Lower leg skin (tissue), 4 donors: ENCODE data around the gene CYTH3. TPM values are rescaled to one million over a fixed set of nuclear protein-coding genes. Genes with fewer than 3 reads are reported as not detected.

ENCODE experiments used
- DNase-seq, 2 donors: peaks; one replicate each; pipeline ENCODE4 v3.0.0-alpha.2; 2019; ENCODE audit warnings: low spot score in 2 of 2
- H3K4me3 ChIP-seq: fragments of 200-600 bp; sonication (generic); 2 replicates; pipeline ENCODE4 v1.5.1; 2017; ENCODE audit warnings: mild to moderate bottlenecking, low read depth; ENCODE audit not compliant: poor library complexity, severe bottlenecking
- POLR2A ChIP-seq, 2 donors: fragments of 450-650 bp; IDR thresholded peaks; one replicate each; pipeline ENCODE4 v1.6.1; 2016 to 2017; ENCODE audit warnings: antibody characterized with exemption in 2 of 2, mild to moderate bottlenecking in 1 of 2, moderate library complexity in 1 of 2
- WGBS, 2 donors: methylation state at CpG; one replicate each; pipeline ENCODE4 v1.1.5; 2018; 5-methylcytosine and 5-hydroxymethylcytosine counted together
- intact Hi-C: fragments of 100-400 bp; cut with DNase I; formaldehyde crosslinking; loops from one replicate; pipeline ENCODE4 v1.15.0; 2023; ENCODE audit warnings: low total_unique reads
- total RNA-seq, 4 donors: library from RNA; depleted of rRNA; stranded (reverse); fragments of >200 nt; gene quantifications; one replicate each; pipeline ENCODE4 v1.1.0, GENCODE V29; 2016
- TF ChIP-seq, protein P1 (sequence below), 3 donors: fragments of 450-650 bp; IDR thresholded peaks; one replicate each; pipeline ENCODE4 v1.5.1; 2016; ENCODE audit warnings: antibody characterized with exemption in 3 of 3, mild to moderate bottlenecking in 3 of 3, moderate library complexity in 2 of 3

Gene CYTH3
- total RNA-seq, 4 donors from 2014 or later, result 40.3 to 108 (median 44.7) TPM

DNA sequence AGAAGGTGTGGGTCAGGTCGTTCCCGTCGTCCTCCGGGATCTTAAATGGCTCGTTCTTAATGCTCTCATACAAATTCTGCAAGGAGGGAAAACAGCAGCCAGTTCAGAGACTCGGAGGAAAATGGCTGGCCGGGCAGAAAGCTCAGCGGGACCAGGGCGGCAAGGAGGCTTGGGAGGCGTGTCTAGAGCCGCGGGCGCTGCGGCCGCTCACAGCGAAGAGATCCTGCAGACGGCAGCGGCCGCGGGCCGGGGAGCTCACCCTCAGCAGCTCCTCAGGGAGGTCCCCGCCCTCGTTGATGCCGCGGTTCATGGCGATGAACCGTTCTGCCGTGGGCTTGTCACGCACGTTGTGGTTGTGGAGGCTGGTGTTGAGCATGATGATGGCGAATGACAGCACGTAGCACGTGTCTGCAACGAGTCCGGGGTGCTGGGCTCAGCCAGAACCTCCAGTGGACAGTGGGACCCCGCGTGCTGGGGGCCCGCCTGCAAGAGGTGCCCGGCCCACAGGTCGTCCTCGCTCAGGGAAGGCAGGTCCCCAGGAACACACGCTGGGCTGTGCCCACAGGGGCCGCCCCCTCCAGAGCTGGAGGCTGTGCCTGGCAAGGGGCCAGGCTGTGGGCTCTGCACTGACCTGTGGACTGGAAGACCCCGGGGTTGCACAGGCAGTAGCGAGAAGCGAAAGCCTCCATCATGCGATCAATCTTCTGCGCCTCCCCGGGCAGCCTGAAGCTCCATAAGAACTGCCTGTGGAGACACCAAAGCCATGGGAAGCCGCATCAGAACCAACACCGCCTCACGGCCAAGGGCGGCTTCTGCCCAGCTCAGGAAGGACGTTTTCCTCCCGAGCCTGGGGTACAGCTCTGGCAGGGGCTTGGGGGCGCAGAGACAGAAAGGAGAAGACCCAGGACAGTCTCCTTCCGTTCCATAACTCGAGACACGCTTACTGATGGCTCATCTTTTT lies 101.6 kb downstream of the CYTH3 start:
- intact Hi-C loops, result no loop called here
- no peak for TF ChIP-seq POLR2A (IDR thresholded peaks at IDR 0.05)
- TF ChIP-seq, protein P1, sequence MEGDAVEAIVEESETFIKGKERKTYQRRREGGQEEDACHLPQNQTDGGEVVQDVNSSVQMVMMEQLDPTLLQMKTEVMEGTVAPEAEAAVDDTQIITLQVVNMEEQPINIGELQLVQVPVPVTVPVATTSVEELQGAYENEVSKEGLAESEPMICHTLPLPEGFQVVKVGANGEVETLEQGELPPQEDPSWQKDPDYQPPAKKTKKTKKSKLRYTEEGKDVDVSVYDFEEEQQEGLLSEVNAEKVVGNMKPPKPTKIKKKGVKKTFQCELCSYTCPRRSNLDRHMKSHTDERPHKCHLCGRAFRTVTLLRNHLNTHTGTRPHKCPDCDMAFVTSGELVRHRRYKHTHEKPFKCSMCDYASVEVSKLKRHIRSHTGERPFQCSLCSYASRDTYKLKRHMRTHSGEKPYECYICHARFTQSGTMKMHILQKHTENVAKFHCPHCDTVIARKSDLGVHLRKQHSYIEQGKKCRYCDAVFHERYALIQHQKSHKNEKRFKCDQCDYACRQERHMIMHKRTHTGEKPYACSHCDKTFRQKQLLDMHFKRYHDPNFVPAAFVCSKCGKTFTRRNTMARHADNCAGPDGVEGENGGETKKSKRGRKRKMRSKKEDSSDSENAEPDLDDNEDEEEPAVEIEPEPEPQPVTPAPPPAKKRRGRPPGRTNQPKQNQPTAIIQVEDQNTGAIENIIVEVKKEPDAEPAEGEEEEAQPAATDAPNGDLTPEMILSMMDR (IDR thresholded peaks at IDR 0.05), result no peak
- 93 to 96% methylated on average over 48 to 54 of the region's 59 CpGs for WGBS, 2 donors
- no peak for DNase-seq
- H3K4me3 ChIP-seq, result no peak overlapping the region

DNA sequence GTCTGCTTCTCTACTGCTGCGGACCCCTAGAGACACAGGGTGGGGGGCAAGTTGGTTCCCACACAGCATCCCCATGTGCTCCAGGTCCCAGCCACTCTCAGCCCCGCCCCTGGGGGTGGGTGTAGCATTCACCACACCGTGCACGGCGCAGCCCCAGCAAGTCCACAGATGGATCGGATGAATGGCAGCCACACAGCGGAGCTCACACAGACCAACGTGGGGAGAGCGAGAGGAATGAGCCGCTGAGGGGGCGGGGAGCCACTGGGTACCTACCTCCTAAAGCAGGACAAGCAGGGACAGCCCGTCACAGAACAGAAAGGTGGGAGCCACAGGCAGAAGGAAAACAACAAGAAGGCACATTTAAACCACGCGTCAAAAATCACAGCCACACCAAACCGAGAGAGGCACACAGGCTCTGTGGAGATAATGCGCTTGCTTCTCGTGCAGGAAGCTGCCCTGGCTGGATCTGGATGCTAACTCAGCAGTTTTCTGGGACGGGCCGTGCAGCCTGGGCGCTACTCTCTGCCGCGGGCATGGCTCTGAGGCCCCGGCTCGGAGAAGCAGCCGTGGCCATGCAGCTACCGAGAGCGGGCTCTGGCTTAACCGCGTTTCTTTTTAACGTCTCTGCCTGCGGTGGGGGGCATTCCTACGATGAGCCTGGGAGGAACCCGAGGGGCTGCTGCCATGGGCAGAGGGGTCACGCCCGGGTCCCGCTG lies 102.5 kb downstream of the CYTH3 start:
- intact Hi-C loops, result loop anchor here (10.0 kb wide), 1 partner anchor 155 kb away; no protein-coding TSS in a partner anchor
- WGBS, 2 donors, result 92 to 93% methylated on average over 35 to 36 of the region's 36 CpGs
- TF ChIP-seq, protein P1 (IDR thresholded peaks at IDR 0.05), result no peak
- TF ChIP-seq POLR2A (IDR thresholded peaks at IDR 0.05), result no peak
- H3K4me3 ChIP-seq, result no peak overlapping the region
- no peak for DNase-seq

DNA sequence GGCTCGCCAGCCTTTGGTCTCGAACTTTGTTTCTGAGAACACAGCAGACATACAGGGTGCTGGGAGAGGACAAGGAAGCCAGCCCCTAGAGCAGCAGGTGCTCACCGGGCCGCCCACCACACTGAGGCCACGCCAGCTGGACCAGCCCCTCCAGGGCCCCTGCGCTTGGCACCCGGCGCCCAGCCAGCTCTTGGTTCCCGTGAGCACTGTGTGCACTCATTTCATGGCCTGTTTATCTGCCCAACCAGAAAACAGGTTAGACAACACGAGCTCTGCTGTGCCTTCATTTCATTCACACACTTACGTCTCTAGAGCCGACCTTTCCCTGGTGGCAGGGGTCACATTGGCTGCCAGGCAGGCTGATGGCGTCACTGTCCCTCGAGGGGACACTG lies 104.0 kb downstream of the CYTH3 start:
- no peak for DNase-seq
- intact Hi-C loops, result loop anchor here (10.0 kb wide), 1 partner anchor 156 kb away; no protein-coding TSS in a partner anchor
- TF ChIP-seq, protein P1 (IDR thresholded peaks at IDR 0.05), result no peak
- no peak for TF ChIP-seq POLR2A (IDR thresholded peaks at IDR 0.05)
- 87 to 90% methylated on average over 13 to 14 of the region's 14 CpGs for WGBS, 2 donors
- no peak overlapping the region for H3K4me3 ChIP-seq

DNA sequence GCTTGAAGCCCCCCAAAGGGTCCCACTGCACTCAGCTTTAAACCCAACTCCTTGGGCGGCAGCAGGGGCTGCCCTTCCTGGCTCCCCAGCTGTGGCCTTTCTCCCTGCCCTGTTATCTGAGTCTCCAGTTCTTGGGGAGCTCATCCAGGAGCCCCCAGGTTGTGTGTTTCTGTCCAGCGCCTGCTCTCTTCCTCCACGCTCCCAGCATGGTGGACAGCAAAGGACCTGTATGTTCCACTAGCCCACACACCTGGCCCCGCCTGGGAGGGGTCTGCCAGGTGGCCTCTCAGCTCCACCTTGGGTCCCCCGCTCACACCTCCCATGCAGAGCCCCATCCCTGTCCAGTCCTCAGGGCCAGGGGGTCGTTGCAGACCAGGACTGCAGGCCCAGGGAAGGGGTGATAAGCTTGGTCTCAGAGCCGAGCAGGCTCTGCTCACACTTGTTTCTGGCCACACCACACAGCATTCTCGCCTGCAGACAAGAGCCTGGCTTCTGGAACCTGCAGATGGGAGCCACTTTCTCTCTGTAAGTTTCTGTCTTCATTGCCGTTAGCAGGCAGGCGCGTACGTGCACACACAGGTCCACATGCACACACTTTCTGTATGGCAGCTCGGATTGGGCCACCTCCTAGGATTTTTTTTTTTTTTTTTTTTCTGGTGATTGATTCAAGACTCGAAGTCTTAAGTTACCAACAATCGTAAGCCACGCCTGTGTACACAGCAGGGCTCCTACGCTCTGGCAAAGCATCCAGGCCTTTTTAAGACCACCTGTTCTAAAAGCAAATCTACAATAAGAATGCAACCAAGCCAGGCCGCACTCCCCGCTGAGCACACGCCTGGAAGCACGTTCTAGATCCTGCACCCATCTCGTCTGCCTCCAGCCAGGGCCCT lies 104.6 kb downstream of the CYTH3 start:
- TF ChIP-seq, protein P1 (IDR thresholded peaks at IDR 0.05), result no peak
- no peak for TF ChIP-seq POLR2A (IDR thresholded peaks at IDR 0.05)
- WGBS, 2 donors, result 66 to 80% methylated on average over 22 of the region's 22 CpGs
- DNase-seq, result no peak
- no peak overlapping the region for H3K4me3 ChIP-seq
- intact Hi-C loops, result loop anchor here (10.0 kb wide), 1 partner anchor 157 kb away; no protein-coding TSS in a partner anchor

DNA sequence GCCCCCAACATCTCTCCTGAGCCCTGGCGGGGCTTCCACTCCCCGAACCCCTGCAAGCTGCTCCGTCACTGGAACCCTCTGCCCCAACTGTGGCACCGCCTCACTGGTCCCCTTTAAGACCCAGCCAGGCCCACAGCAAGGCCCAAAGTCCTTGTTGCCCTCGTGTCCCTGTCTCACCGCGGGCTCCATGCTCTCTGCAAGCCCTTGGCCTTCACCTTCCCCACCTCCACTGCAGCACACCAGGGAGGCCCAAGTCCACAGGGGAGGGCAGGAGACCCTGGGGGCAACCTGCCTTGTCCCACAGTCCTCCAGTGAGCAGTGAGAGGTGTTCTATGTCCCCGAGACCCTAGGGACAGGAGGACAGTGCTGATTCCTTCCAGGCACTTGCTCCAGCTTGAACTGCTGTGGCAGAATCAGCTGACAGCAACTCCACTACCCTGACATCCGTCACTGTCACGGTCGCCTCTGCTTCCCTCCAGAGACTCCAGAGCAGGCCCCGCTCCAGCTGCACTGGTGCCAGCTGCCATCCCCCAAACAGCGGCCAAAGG lies 105.3 kb downstream of the CYTH3 start:
- no peak overlapping the region for H3K4me3 ChIP-seq
- intact Hi-C loops, result loop anchor here (10.0 kb wide), 1 partner anchor 158 kb away; no protein-coding TSS in a partner anchor
- 79 to 87% methylated on average over 13 of the region's 13 CpGs for WGBS, 2 donors
- TF ChIP-seq POLR2A (IDR thresholded peaks at IDR 0.05), result no peak
- TF ChIP-seq, protein P1 (IDR thresholded peaks at IDR 0.05), result no peak
- no peak for DNase-seq
